Esophagus muscularis mucosa (tissue), 4 donors: ENCODE results near the gene KCNB1. TPM values are rescaled to one million over a fixed set of nuclear protein-coding genes. Genes with fewer than 3 reads are reported as not detected.

Source experiments
- DNase-seq: peaks from one replicate; pipeline ENCODE4 v3.0.0-alpha.2; 2017; ENCODE audit errors: extremely low spot score
- H3K27ac ChIP-seq, 4 donors: fragments of 200-600 bp; sonication (generic); replicated peaks in 1 of 4; 1 replicate in 3 of 4; 2 replicates in 1 of 4; pipeline ENCODE4 v1.5.1; 2016 to 2019; ENCODE audit warnings: mild to moderate bottlenecking in 1 of 4
- H3K27me3 ChIP-seq, 4 donors: fragments of 200-600 bp; sonication (generic); one replicate each; pipeline versions ENCODE4 v1.5.1 to v1.6.0; 2016 to 2019
- H3K36me3 ChIP-seq, 4 donors: fragments of 200-600 bp; sonication (generic); one replicate each; pipeline ENCODE4 v1.5.1; 2016 to 2019
- H3K4me1 ChIP-seq, 4 donors: fragments of 200-600 bp; sonication (generic); one replicate each; pipeline ENCODE4 v1.5.1; 2016 to 2019
- H3K4me3 ChIP-seq, 4 donors: fragments of 200-600 bp; sonication (generic); 1 replicate in 2 of 4; 2 replicates in 2 of 4; pipeline ENCODE4 v1.5.1; 2016 to 2019; ENCODE audit warnings: mild to moderate bottlenecking in 4 of 4, moderate library complexity in 1 of 4
- H3K9me3 ChIP-seq, 4 donors: fragments of 200-600 bp; sonication (generic); 1 replicate in 3 of 4; 2 replicates in 1 of 4; pipeline ENCODE4 v1.5.1; 2016 to 2019
- CTCF ChIP-seq, 3 experiments: fragments of 200-600 bp in 2 of 3; fragments of 450-650 bp in 1 of 3; sonication (generic) in 2 of 3; IDR thresholded peaks; one replicate each; pipeline ENCODE4 v1.5.1; 2017 to 2019; ENCODE audit warnings: antibody characterized with exemption in 3 of 3, mild to moderate bottlenecking in 2 of 3, moderate library complexity in 1 of 3
- EP300 ChIP-seq: sonication (generic); formaldehyde crosslinking; IDR thresholded peaks from one replicate; pipeline ENCODE4 v1.6.1; 2017; ENCODE audit warnings: antibody characterized with exemption
- POLR2A ChIP-seq: fragments of 450-650 bp; IDR thresholded peaks from one replicate; pipeline ENCODE4 v1.6.1; 2017; ENCODE audit warnings: antibody characterized with exemption, moderate library complexity, mild to moderate bottlenecking, low read depth
- POLR2AphosphoS5 ChIP-seq, 2 donors: sonication (generic); formaldehyde crosslinking; IDR thresholded peaks; one replicate each; pipeline ENCODE4 v1.6.1; 2017; ENCODE audit warnings: antibody characterized with exemption in 2 of 2
- WGBS: methylation state at CpG from one replicate; pipeline ENCODE4 v1.1.5; 2018; 5-methylcytosine and 5-hydroxymethylcytosine counted together
- intact Hi-C: fragments of 100-400 bp; cut with DNase I; formaldehyde crosslinking; loops from one replicate; pipeline ENCODE4 v1.15.1; 2023
- total RNA-seq, 4 donors: library from RNA; depleted of rRNA; stranded (reverse); fragments of >200 nt; gene quantifications; one replicate each; pipeline versions ENCODE4 v1.1.0 to v1.2.1, GENCODE V29; 2016

Gene KCNB1
- total RNA-seq, 4 donors from 2014 or later = 32.3 to 55.5 (median 51.9) TPM

GRCh38 chr20:49478754-49479689, 3.4 kb downstream of the KCNB1 start:
- intact Hi-C loops = no loop called here
- WGBS = 76% methylated on average over 5 of the region's 5 CpGs
- peak overlapping the region; percentile 85 to 92 (median 88) for H3K27ac ChIP-seq
- peaks cover 6 to 98% (median 88%) of the 10 kb centered on the region in 4 donors for H3K4me1 ChIP-seq
- peaks cover 0 to 28% (median 2%) of the 10 kb centered on the region in 4 donors for H3K36me3 ChIP-seq
- H3K4me3 ChIP-seq = peak overlapping the region in 3 of 4 donors; percentile 71 to 77 (median 72)
- no peak for TF ChIP-seq EP300
- no peak for TF ChIP-seq POLR2A
- no peaks in the 10 kb centered on the region for H3K9me3 ChIP-seq
- no peak for DNase-seq
- H3K27me3 ChIP-seq = peaks cover 0 to 15% (median 0%) of the 10 kb centered on the region in 4 donors

- peaks cover 3 to 100% (median 90%) of the 10 kb centered on the region in 4 donors for H3K4me1 ChIP-seq
- DNase-seq = no peak
- intact Hi-C loops = no loop called here
- peak overlapping the region in 1 of 4 donors; percentile 72 for H3K4me3 ChIP-seq
- peak overlapping the region; percentile 55 to 92 (median 88) for H3K27ac ChIP-seq
- WGBS = 40% methylated on average over 7 of the region's 7 CpGs
- no peaks in the 10 kb centered on the region for H3K9me3 ChIP-seq
- peaks cover 0 to 10% (median 0%) of the 10 kb centered on the region in 4 donors for H3K27me3 ChIP-seq
- no peak for TF ChIP-seq CTCF (IDR thresholded peaks at IDR 0.05)
- TF ChIP-seq POLR2A = no peak
- no peak for TF ChIP-seq POLR2AphosphoS5 (IDR thresholded peaks at IDR 0.05)
- TF ChIP-seq EP300 = no peak
- H3K36me3 ChIP-seq = peaks cover 0 to 34% (median 2%) of the 10 kb centered on the region in 4 donors
These were observed 4.2 kb downstream of the KCNB1 start for GRCh38 chr20:49478266-49478665.

GRCh38 chr20:49477200-49477599, 5.3 kb downstream of the KCNB1 start:
- Histone ChIP-seq H3K27ac (no peak overlapping the region), H3K27me3 (peaks cover 0 to 5% (median 0%) of the 10 kb centered on the region in 4 donors), H3K9me3 (no peaks in the 10 kb centered on the region), H3K4me1 (peaks cover 0 to 99% (median 87%) of the 10 kb centered on the region in 4 donors), H3K4me3 (no peak overlapping the region), H3K36me3 (peaks cover 0 to 34% (median 4%) of the 10 kb centered on the region in 4 donors)
- intact Hi-C loops = no loop called here
- WGBS = 86% methylated on average over 3 of the region's 3 CpGs
- TF ChIP-seq POLR2AphosphoS5 (IDR thresholded peaks at IDR 0.05) = no peak
- TF ChIP-seq POLR2A = no peak
- DNase-seq = no peak

- Histone ChIP-seq H3K4me3 (no peak overlapping the region), H3K36me3 (peaks cover 0 to 32% (median 4%) of the 10 kb centered on the region in 4 donors), H3K27me3 (no peaks in the 10 kb centered on the region), H3K9me3 (no peaks in the 10 kb centered on the region), H3K4me1 (peaks cover 0 to 90% (median 81%) of the 10 kb centered on the region in 4 donors), H3K27ac (no peak overlapping the region)
- DNase-seq = no peak
- intact Hi-C loops = no loop called here
- WGBS = 80% methylated on average over 7 of the region's 7 CpGs
- no peak for TF ChIP-seq POLR2AphosphoS5 (IDR thresholded peaks at IDR 0.05)
- TF ChIP-seq CTCF (IDR thresholded peaks at IDR 0.05) = no peak
- TF ChIP-seq EP300 = no peak
- TF ChIP-seq POLR2A = no peak
These were observed 6.5 kb downstream of the KCNB1 start for GRCh38 chr20:49476016-49476355.

- intact Hi-C loops = no loop called here
- no peak for DNase-seq
- 92% methylated on average over 6 of the region's 6 CpGs for WGBS
- Histone ChIP-seq H3K4me3 (no peak overlapping the region), H3K4me1 (peaks cover 0 to 90% (median 81%) of the 10 kb centered on the region in 4 donors), H3K27ac (no peak overlapping the region), H3K27me3 (no peaks in the 10 kb centered on the region), H3K9me3 (no peaks in the 10 kb centered on the region), H3K36me3 (peaks cover 0 to 33% (median 4%) of the 10 kb centered on the region in 4 donors)
- TF ChIP-seq POLR2AphosphoS5 (IDR thresholded peaks at IDR 0.05) (no peak), POLR2A (no peak), CTCF (IDR thresholded peaks at IDR 0.05) (no peak), EP300 (no peak)
These were observed 7.0 kb downstream of the KCNB1 start for GRCh38 chr20:49475292-49476015.
